ENCODE measurements around the gene GALNT18.

The GALNT18 gene

DNA sequence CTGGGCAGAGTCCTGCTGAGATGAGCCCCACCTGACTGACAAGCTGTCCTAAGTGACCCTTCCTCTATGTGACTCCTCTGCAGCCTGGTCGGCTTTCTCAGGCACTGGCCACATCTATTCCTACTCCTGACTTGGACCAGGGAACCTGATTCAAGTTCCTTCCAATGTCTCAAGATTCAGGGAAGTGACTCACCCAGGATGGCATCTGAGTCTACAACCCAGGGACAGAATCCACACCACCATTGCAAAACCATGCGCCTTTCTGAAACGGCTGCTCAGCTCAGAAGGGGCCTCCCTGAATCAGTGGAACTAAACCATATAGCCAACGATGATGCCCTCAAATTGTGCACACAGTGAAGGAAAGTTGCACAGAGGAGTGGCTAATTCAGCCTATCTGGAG, 204.9 kb downstream of the GALNT18 start:
- peak; percentile 69 for DNase-seq (ENCODE audit: low read depth)
- H3K9ac ChIP-seq (ENCODE audit: low read length) = no peak overlapping the region
- no peak overlapping the region for H3K4me3 ChIP-seq (ENCODE audit: low read length)
- no peaks in the 10 kb centered on the region for H3K36me3 ChIP-seq (ENCODE audit: control insufficient read depth, insufficient read depth, low read length, severe bottlenecking)
- H3K4me1 ChIP-seq (ENCODE audit: control insufficient read depth, insufficient read depth, low read length) = peaks cover 19% of the 10 kb centered on the region
- no peaks in the 10 kb centered on the region for H3K27me3 ChIP-seq (replicated peaks; ENCODE audit: control insufficient read depth, insufficient read depth, low read length)
- H3K9me3 ChIP-seq (ENCODE audit: control insufficient read depth, low read length) = no peaks in the 10 kb centered on the region

- no peaks in the 10 kb centered on the region for H3K9me3 ChIP-seq (ENCODE audit: control insufficient read depth, low read length)
- H3K4me3 ChIP-seq (ENCODE audit: low read length) = no peak overlapping the region
- peaks cover 19% of the 10 kb centered on the region for H3K4me1 ChIP-seq (ENCODE audit: control insufficient read depth, insufficient read depth, low read length)
- DNase-seq (ENCODE audit: low read depth) = peak; percentile 16
- H3K9ac ChIP-seq (ENCODE audit: low read length) = no peak overlapping the region
- H3K27me3 ChIP-seq (replicated peaks; ENCODE audit: control insufficient read depth, insufficient read depth, low read length) = no peaks in the 10 kb centered on the region
- H3K36me3 ChIP-seq (ENCODE audit: control insufficient read depth, insufficient read depth, low read length, severe bottlenecking) = no peaks in the 10 kb centered on the region
Observed at GRCh38 chr11:11416502-11416901, 205.3 kb downstream of the GALNT18 start.

DNA sequence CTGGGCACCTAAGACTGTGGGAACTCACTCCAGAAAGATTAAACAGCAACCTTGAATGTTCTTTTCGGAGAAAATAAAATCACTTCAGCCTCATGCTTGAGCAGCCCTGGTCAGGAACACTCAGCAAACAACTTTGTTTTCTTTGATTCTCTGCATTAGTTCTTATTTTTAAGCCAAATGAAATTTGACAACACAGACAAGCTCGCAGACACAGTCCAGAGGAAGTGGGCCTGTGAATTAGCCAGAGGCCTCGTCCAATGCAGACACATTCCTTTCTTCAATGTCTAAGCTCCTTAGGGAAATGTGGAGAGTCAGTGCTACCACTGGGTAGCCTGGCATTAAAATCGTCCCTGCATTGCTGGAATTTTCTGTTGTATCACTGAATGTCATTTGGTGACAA, 205.9 kb downstream of the GALNT18 start:
- Histone ChIP-seq H3K9ac (ENCODE audit: low read length) (no peak overlapping the region), H3K36me3 (ENCODE audit: control insufficient read depth, insufficient read depth, low read length, severe bottlenecking) (no peaks in the 10 kb centered on the region), H3K4me1 (ENCODE audit: control insufficient read depth, insufficient read depth, low read length) (peaks cover 19% of the 10 kb centered on the region), H3K4me3 (ENCODE audit: low read length) (no peak overlapping the region), H3K27me3 (replicated peaks; ENCODE audit: control insufficient read depth, insufficient read depth, low read length) (no peaks in the 10 kb centered on the region), H3K9me3 (ENCODE audit: control insufficient read depth, low read length) (no peaks in the 10 kb centered on the region)
- DNase-seq (ENCODE audit: low read depth) = peak; percentile 60

- H3K9me3 ChIP-seq (ENCODE audit: control insufficient read depth, low read length) = no peaks in the 10 kb centered on the region
- DNase-seq (ENCODE audit: low read depth) = no peak
- no peaks in the 10 kb centered on the region for H3K36me3 ChIP-seq (ENCODE audit: control insufficient read depth, insufficient read depth, low read length, severe bottlenecking)
- H3K4me1 ChIP-seq (ENCODE audit: control insufficient read depth, insufficient read depth, low read length) = peaks cover 19% of the 10 kb centered on the region
- H3K9ac ChIP-seq (ENCODE audit: low read length) = no peak overlapping the region
- no peak overlapping the region for H3K4me3 ChIP-seq (ENCODE audit: low read length)
- H3K27me3 ChIP-seq (replicated peaks; ENCODE audit: control insufficient read depth, insufficient read depth, low read length) = no peaks in the 10 kb centered on the region
Observed at GRCh38 chr11:11414996-11415395, 206.8 kb downstream of the GALNT18 start.

DNA sequence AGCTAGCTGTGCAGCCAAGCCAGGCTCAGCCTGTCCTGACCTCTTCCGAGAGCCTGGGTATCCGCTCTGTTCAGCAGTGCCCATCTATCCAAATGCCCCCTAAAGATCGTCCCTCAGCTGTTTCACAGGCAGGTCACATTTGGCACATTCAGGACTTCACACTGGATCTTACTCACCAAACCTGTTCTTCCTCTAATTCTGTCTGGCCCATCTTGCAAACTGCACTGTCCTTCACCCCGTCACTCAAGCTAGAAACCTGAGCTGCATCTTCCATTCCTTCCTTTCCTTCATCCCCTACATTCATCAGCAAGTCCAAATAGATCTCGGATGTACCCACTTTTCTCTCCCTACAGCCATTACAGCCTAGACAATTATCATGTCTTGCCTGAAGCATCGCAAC, 208.0 kb downstream of the GALNT18 start:
- no peak for DNase-seq (ENCODE audit: low read depth)
- peaks cover 19% of the 10 kb centered on the region for H3K4me1 ChIP-seq (ENCODE audit: control insufficient read depth, insufficient read depth, low read length)
- no peak overlapping the region for H3K4me3 ChIP-seq (ENCODE audit: low read length)
- no peaks in the 10 kb centered on the region for H3K9me3 ChIP-seq (ENCODE audit: control insufficient read depth, low read length)
- no peak overlapping the region for H3K9ac ChIP-seq (ENCODE audit: low read length)
- no peaks in the 10 kb centered on the region for H3K36me3 ChIP-seq (ENCODE audit: control insufficient read depth, insufficient read depth, low read length, severe bottlenecking)
- no peaks in the 10 kb centered on the region for H3K27me3 ChIP-seq (replicated peaks; ENCODE audit: control insufficient read depth, insufficient read depth, low read length)

GRCh38 chr11:11411401-11411985, 210.3 kb downstream of the GALNT18 start:
- Histone ChIP-seq H3K27me3 (replicated peaks; ENCODE audit: control insufficient read depth, insufficient read depth, low read length) (no peaks in the 10 kb centered on the region), H3K36me3 (ENCODE audit: control insufficient read depth, insufficient read depth, low read length, severe bottlenecking) (no peaks in the 10 kb centered on the region), H3K9me3 (ENCODE audit: control insufficient read depth, low read length) (no peaks in the 10 kb centered on the region), H3K4me3 (ENCODE audit: low read length) (no peak overlapping the region), H3K4me1 (ENCODE audit: control insufficient read depth, insufficient read depth, low read length) (peaks cover 30% of the 10 kb centered on the region), H3K9ac (ENCODE audit: low read length) (no peak overlapping the region)
- no peak for DNase-seq (ENCODE audit: low read depth)

DNA sequence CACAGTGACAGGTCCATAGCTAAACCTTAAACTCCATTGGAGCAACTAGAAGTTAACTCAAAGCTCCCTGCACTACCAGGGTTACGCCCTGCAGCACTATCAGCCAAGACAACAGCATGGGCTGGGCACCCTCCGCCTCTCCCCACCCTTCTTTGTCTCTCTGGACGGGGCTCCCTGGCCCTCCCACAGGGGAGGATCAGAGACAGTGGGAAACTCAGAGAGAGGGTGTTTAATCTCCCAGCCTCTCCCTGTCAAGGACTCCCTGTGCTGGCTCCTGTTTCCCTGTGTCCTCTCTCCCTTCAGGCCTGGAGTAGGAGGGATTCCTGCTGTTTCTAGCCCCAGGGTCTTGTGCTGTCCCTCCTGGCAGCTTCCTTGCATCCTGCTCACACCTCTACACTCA, 211.9 kb downstream of the GALNT18 start:
- no peak for DNase-seq (ENCODE audit: low read depth)
- Histone ChIP-seq H3K4me3 (ENCODE audit: low read length) (no peak overlapping the region), H3K9ac (ENCODE audit: low read length) (no peak overlapping the region), H3K4me1 (ENCODE audit: control insufficient read depth, insufficient read depth, low read length) (peaks cover 21% of the 10 kb centered on the region), H3K36me3 (ENCODE audit: control insufficient read depth, insufficient read depth, low read length, severe bottlenecking) (no peaks in the 10 kb centered on the region), H3K27me3 (replicated peaks; ENCODE audit: control insufficient read depth, insufficient read depth, low read length) (no peaks in the 10 kb centered on the region), H3K9me3 (ENCODE audit: control insufficient read depth, low read length) (no peaks in the 10 kb centered on the region)

- peaks cover 24% of the 10 kb centered on the region for H3K4me1 ChIP-seq (ENCODE audit: control insufficient read depth, insufficient read depth, low read length)
- H3K27me3 ChIP-seq (replicated peaks; ENCODE audit: control insufficient read depth, insufficient read depth, low read length) = no peaks in the 10 kb centered on the region
- H3K4me3 ChIP-seq (ENCODE audit: low read length) = no peak overlapping the region
- H3K9ac ChIP-seq (ENCODE audit: low read length) = no peak overlapping the region
- H3K36me3 ChIP-seq (ENCODE audit: control insufficient read depth, insufficient read depth, low read length, severe bottlenecking) = no peaks in the 10 kb centered on the region
- DNase-seq (ENCODE audit: low read depth) = no peak
- no peaks in the 10 kb centered on the region for H3K9me3 ChIP-seq (ENCODE audit: control insufficient read depth, low read length)
Observed at GRCh38 chr11:11409224-11409623, 212.6 kb downstream of the GALNT18 start.

DNA sequence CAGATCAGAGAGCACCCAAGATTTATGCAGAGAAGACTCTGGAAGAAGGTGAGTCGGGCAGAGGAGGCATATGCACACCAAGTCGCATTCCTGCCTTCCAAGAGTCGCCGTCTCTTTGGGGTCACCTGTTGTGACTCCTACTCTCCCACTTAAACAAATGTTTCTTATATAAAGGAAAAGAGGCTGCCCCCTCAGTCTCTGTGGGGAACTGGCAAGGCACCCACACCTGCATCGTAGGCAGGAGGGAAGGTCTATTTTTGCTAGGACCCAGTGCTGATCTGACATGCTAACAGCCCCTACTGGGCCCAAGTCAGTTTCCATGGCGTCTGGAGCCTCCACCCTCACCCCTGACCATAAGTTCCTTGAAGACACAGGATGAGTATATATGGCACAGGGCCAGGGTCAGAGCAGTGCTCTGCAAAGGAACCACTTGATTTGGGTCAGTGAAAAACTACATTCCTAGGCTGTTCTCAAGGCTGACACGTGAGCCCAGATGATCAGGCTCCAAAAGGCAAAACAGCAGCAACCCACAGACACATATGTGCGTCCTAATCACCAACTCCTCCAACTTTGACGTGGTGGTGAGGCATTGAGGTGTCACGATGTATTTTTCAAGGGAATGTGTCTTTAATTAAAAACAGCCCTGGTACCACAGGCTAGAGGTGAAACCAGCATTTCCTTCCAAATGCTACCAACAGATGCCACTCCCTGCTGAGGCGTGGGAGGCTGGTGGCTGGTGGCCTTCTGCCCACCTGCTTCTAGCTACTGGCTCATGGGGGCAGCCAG, 213.2 kb downstream of the GALNT18 start:
- H3K27me3 ChIP-seq (replicated peaks; ENCODE audit: control insufficient read depth, insufficient read depth, low read length) = no peaks in the 10 kb centered on the region

GRCh38 chr11:11407763-11408084, 214.1 kb downstream of the GALNT18 start:
- H3K4me3 ChIP-seq (ENCODE audit: low read length) = no peak overlapping the region
- no peaks in the 10 kb centered on the region for H3K36me3 ChIP-seq (ENCODE audit: control insufficient read depth, insufficient read depth, low read length, severe bottlenecking)
- peaks cover 28% of the 10 kb centered on the region for H3K4me1 ChIP-seq (ENCODE audit: control insufficient read depth, insufficient read depth, low read length)
- no peak for DNase-seq (ENCODE audit: low read depth)
- H3K27me3 ChIP-seq (replicated peaks; ENCODE audit: control insufficient read depth, insufficient read depth, low read length) = no peaks in the 10 kb centered on the region
- no peak overlapping the region for H3K9ac ChIP-seq (ENCODE audit: low read length)
- no peaks in the 10 kb centered on the region for H3K9me3 ChIP-seq (ENCODE audit: control insufficient read depth, low read length)

More for the DNA sequence above, 213.2 kb downstream of the GALNT18 start:
- Histone ChIP-seq H3K9ac (ENCODE audit: low read length) (no peak overlapping the region), H3K36me3 (ENCODE audit: control insufficient read depth, insufficient read depth, low read length, severe bottlenecking) (no peaks in the 10 kb centered on the region), H3K4me3 (ENCODE audit: low read length) (no peak overlapping the region), H3K9me3 (ENCODE audit: control insufficient read depth, low read length) (no peaks in the 10 kb centered on the region), H3K4me1 (ENCODE audit: control insufficient read depth, insufficient read depth, low read length) (peaks cover 28% of the 10 kb centered on the region)
- peak; percentile 19 for DNase-seq (ENCODE audit: low read depth)

DNA sequence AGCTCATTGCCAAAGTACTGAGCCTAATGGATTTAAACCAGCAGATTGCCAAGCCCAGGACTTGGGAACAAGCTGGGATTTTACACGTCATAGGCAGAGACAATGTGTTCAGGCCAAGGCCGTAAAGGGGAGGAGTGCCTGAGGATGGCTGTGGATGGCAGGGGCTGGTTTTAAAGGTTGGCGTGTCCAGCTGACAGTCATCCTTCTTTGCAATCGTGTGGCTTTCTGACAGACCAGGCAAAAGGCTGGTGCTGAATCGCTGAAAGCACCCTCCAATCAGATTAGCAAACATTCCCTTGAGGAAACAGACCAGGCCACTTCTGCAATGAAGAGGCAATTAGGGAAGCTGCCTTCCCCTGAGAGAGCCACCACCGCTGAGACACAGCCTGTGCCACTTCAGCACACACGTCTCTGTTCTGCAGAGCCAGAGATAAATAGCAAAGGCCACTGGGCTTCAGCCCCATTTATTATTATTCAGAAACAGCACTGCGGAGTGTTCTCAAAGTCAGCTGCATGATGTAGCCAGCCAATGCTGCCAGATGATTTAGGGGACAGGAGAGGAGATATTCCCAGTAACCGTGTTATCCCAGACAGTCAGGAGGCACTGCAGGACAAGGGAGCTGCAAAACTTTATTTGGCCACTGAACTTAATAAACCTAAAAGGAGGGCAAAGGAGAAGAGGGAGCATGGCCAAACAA, 214.6 kb downstream of the GALNT18 start:
- H3K27me3 ChIP-seq (replicated peaks; ENCODE audit: control insufficient read depth, insufficient read depth, low read length) = no peaks in the 10 kb centered on the region

More for the DNA sequence above, 214.6 kb downstream of the GALNT18 start:
- H3K4me1 ChIP-seq (ENCODE audit: control insufficient read depth, insufficient read depth, low read length) = peaks cover 28% of the 10 kb centered on the region
- no peaks in the 10 kb centered on the region for H3K9me3 ChIP-seq (ENCODE audit: control insufficient read depth, low read length)
- no peak overlapping the region for H3K9ac ChIP-seq (ENCODE audit: low read length)
- DNase-seq (ENCODE audit: low read depth) = no peak
- no peaks in the 10 kb centered on the region for H3K36me3 ChIP-seq (ENCODE audit: control insufficient read depth, insufficient read depth, low read length, severe bottlenecking)
- H3K4me3 ChIP-seq (ENCODE audit: low read length) = no peak overlapping the region
